B cell (primary cell): ENCODE results near the gene GRID1. TPM values are rescaled to one million over a fixed set of nuclear protein-coding genes. Genes with fewer than 3 reads are reported as not detected.

Source experiments
- ATAC-seq: fragments of 200-7000 bp; cut with Tn5 transposase; one replicate; pipeline ENCODE4 v1.10.0; 2021; ENCODE audit warnings: low read depth, mild to moderate bottlenecking, moderate number of reproducible peaks, moderate library complexity
- CTCF ChIA-PET: fragments of 350-600 bp; sonication (Branson Sonifier 250); formaldehyde crosslinking; loops from one replicate; lab custom pipeline; 2021; ENCODE audit warnings: antibody characterized with exemption, inconsistent platforms; lab: Charles Lee
- POLR2A ChIA-PET: fragments of 350-600 bp; sonication (Branson Sonifier 250); formaldehyde crosslinking; loops from one replicate; lab custom pipeline; 2021; ENCODE audit warnings: antibody characterized with exemption; lab: Charles Lee
- DNase-seq: peaks from one replicate; pipeline ENCODE4 v3.0.0; 2013
- H2AFZ ChIP-seq: 2 replicates; pipeline ENCODE4 v1.6.1; 2012; ENCODE audit warnings: mild to moderate bottlenecking, low read depth, low read length; ENCODE audit not compliant: insufficient read depth, poor library complexity, severe bottlenecking
- H3K27ac ChIP-seq, 2 donors: 1 replicate in 1 of 2; 2 replicates in 1 of 2; pipeline ENCODE4 v1.5.1; 2012 to 2013; ENCODE audit warnings: low read length in 2 of 2, mild to moderate bottlenecking in 2 of 2, moderate library complexity in 1 of 2
- H3K27me3 ChIP-seq, 4 experiments: fragments of 200-600 bp in 1 of 4; sonication (generic) in 1 of 4; replicated peaks in 1 of 4; 1 replicate in 2 of 4; 2 replicates in 2 of 4; pipeline versions ENCODE4 v1.6.1 to v1.7.0; 2013 to 2016; ENCODE audit warnings: low read length in 3 of 4, mild to moderate bottlenecking in 2 of 4, mixed read lengths in 1 of 4, moderate library complexity in 1 of 4; ENCODE audit not compliant: insufficient read depth in 4 of 4, control insufficient read depth in 3 of 4; ENCODE audit errors: control extremely low read depth in 1 of 4
- H3K36me3 ChIP-seq, 2 experiments: replicated peaks in 1 of 2; 1 replicate in 1 of 2; 2 replicates in 1 of 2; pipeline versions ENCODE4 v1.6.1 to v1.7.1; 2013; ENCODE audit warnings: low read length in 1 of 2; ENCODE audit not compliant: insufficient read depth in 2 of 2, control insufficient read depth in 1 of 2; ENCODE audit errors: control extremely low read depth in 1 of 2, extremely low read depth in 1 of 2
- H3K4me1 ChIP-seq, 2 donors: fragments of 200-600 bp in 1 of 2; sonication (generic) in 1 of 2; 1 replicate in 1 of 2; 2 replicates in 1 of 2; pipeline versions ENCODE4 v1.5.1 to v1.6.1; 2013 to 2017; ENCODE audit warnings: low read length in 2 of 2; ENCODE audit not compliant: control insufficient read depth in 2 of 2, insufficient read depth in 2 of 2
- H3K4me2 ChIP-seq: replicated peaks from 2 replicates; pipeline ENCODE3; 2012; ENCODE audit warnings: mild to moderate bottlenecking, low read depth, low read length; ENCODE audit not compliant: poor library complexity, severe bottlenecking
- H3K4me3 ChIP-seq, 5 experiments: fragments of 200-600 bp in 1 of 5; sonication (generic) in 1 of 5; 1 replicate in 3 of 5; 2 replicates in 2 of 5; pipeline versions ENCODE4 v1.5.1 to v1.7.0; 2011 to 2016; ENCODE audit warnings: low read length in 4 of 5, mild to moderate bottlenecking in 4 of 5, low read depth in 2 of 5, control low read depth in 1 of 5, moderate library complexity in 1 of 5; ENCODE audit not compliant: insufficient read depth in 1 of 5; ENCODE audit errors: control extremely low read depth in 1 of 5, extremely low read depth in 1 of 5
- H3K79me2 ChIP-seq: fragments of 200-600 bp; sonication (generic); one replicate; pipeline ENCODE4 v1.6.0; 2016; ENCODE audit warnings: low read length; ENCODE audit not compliant: control insufficient read depth, insufficient read depth
- H3K9ac ChIP-seq: fragments of 200-600 bp; sonication (generic); 2 replicates; pipeline ENCODE4 v1.6.1; 2017; ENCODE audit warnings: mild to moderate bottlenecking, low read length, moderate library complexity
- H3K9me3 ChIP-seq, 3 donors: one replicate each; pipeline versions ENCODE4 v1.6.1 to v1.7.1; 2013; ENCODE audit warnings: low read length in 2 of 3; ENCODE audit not compliant: control insufficient read depth in 2 of 3, insufficient read depth in 1 of 3; ENCODE audit errors: control extremely low read depth in 1 of 3
- H4K20me1 ChIP-seq: 2 replicates; pipeline ENCODE4 v1.6.0; 2012; ENCODE audit warnings: mild to moderate bottlenecking, low read length; ENCODE audit not compliant: insufficient read depth, control insufficient read depth, poor library complexity, severe bottlenecking
- H3K27ac Mint-ChIP-seq: one replicate; pipeline ENCODE4 v1.8.0; 2021; ENCODE audit warnings: mixed read lengths
- H3K27me3 Mint-ChIP-seq: one replicate; pipeline ENCODE4 v1.8.0; 2021; ENCODE audit warnings: mixed read lengths
- H3K4me1 Mint-ChIP-seq: one replicate; pipeline ENCODE4 v1.8.0; 2021; ENCODE audit warnings: mixed read lengths
- H3K4me3 Mint-ChIP-seq: one replicate; pipeline ENCODE4 v1.8.0; 2021; ENCODE audit warnings: mixed read lengths
- H3K9me3 Mint-ChIP-seq: one replicate; pipeline ENCODE4 v1.8.0; 2022; ENCODE audit warnings: mixed read lengths; ENCODE audit not compliant: insufficient read depth
- CTCF ChIP-seq: fragments of 200-600 bp; IDR thresholded peaks from one replicate; pipeline ENCODE4 v1.8.0; 2022; ENCODE audit warnings: antibody characterized with exemption, mild to moderate bottlenecking
- EZH2 ChIP-seq: IDR thresholded peaks from 2 replicates; pipeline ENCODE4 v1.6.1; 2012; ENCODE audit warnings: borderline replicate concordance, low read depth, mild to moderate bottlenecking, moderate library complexity, low read length; ENCODE audit not compliant: insufficient read depth, poor library complexity, severe bottlenecking
- WGBS: methylation state at CpG from one replicate; pipeline ENCODE4 v1.1.5; 2013; ENCODE audit warnings: missing lambda C conversion rate; ENCODE audit not compliant: insufficient coverage; 5-methylcytosine and 5-hydroxymethylcytosine counted together
- intact Hi-C: fragments of 100-400 bp; cut with micrococcal nuclease; formaldehyde crosslinking; loops from one replicate; pipeline ENCODE4 v1.10.0; 2022
- polyA plus RNA-seq: library from polyadenylated mRNA; depleted of rRNA; stranded (reverse); fragments of >200 nt; gene quantifications from 2 replicates; pipeline ENCODE4 v1.2.3, GENCODE V29; 2012
- total RNA-seq, 2 donors: library from RNA; stranded (reverse); fragments of 120-200 nt in 1 of 2; gene quantifications; 1 replicate in 1 of 2; 2 replicates in 1 of 2; pipeline versions ENCODE4 v1.2.3 to v1.2.4, GENCODE V29; 2013 to 2022

GRID1 gene
- total and polyA plus RNA-seq, 2 donors (not counting 1 experiment from before 2014, with no cell fraction given): not detected

DNA sequence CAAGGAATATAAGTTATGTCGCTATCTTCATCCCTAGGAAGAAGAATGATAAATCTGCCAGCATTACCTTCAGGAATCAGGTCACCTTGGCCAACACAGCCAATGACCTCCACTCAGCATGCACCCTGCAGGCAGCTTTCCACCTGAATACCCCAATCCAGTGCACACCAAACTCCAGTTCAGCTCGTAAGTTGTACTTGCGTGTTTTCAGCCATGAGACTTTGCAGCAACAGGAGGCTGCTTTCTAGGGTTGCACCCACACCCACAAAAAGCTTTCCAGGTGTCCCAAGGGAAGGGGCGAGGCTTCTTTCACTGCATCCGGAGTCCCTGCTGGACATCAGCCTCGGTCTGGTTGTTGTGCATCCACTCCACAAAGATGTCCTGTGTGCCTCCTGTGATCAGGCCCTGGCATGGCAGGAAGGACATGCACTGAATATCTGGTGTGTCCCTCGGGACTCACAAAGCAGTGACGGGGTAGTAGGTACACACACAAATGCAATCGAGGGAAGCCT, 282.9 kb downstream of the GRID1 start:
- Histone ChIP-seq H3K9ac (no peak overlapping the region), H3K4me2 (no peak overlapping the region), H3K4me3 (no peak overlapping the region), H3K27me3 (peaks cover 0 to 15% (median under 1%) of the 10 kb centered on the region in 4 experiments), H2AFZ (no peak overlapping the region), H4K20me1 (no peaks in the 10 kb centered on the region), H3K36me3 (no peaks in the 10 kb centered on the region), H3K9me3 (peaks cover 0 to 3% (median 0%) of the 10 kb centered on the region in 3 donors), H3K27ac (no peak overlapping the region), H3K79me2 (no peaks in the 10 kb centered on the region), H3K4me1 (no peaks in the 10 kb centered on the region)
- ChIA-PET POLR2A (no interaction called here), CTCF (no interaction called here)
- H3K4me3 Mint-ChIP-seq: no peak overlapping the region
- DNase-seq: no peak
- no peaks in the 10 kb centered on the region for H3K4me1 Mint-ChIP-seq
- no peaks in the 10 kb centered on the region for H3K9me3 Mint-ChIP-seq
- 77% methylated on average over 9 of the region's 9 CpGs for WGBS
- TF ChIP-seq CTCF: no peak
- no peak for TF ChIP-seq EZH2
- intact Hi-C loops: no loop called here
- H3K27ac Mint-ChIP-seq: no peak overlapping the region
- H3K27me3 Mint-ChIP-seq: peaks cover 44% of the 10 kb centered on the region
- ATAC-seq: no peak

DNA sequence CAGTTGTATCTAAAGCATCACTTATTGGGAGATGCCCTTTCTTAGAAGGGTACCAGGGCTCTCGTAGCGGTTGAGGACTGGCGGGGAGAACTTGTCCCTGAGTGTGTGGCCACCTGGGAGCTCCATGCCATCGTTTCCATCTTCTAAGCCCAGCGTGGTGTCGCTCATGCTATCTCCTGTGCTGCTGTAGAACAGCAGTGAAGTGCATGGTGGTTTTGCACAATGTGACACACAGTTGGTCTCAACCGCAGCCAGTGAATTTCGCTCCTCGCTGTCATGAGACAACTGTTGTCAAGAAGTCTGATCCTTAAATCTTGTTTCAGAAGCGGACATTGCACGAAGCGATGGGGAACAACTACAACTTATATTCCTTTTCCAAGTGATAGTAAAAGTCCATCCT, 283.4 kb downstream of the GRID1 start:
- Mint-ChIP-seq H3K27me3 (peaks cover 42% of the 10 kb centered on the region), H3K4me3 (no peak overlapping the region), H3K4me1 (no peaks in the 10 kb centered on the region), H3K27ac (no peak overlapping the region), H3K9me3 (no peaks in the 10 kb centered on the region)
- Histone ChIP-seq H4K20me1 (no peaks in the 10 kb centered on the region), H3K36me3 (no peaks in the 10 kb centered on the region), H2AFZ (no peak overlapping the region), H3K79me2 (no peaks in the 10 kb centered on the region), H3K9me3 (peaks cover 0 to 3% (median 0%) of the 10 kb centered on the region in 3 donors), H3K4me1 (no peaks in the 10 kb centered on the region), H3K27ac (no peak overlapping the region), H3K4me3 (no peak overlapping the region), H3K4me2 (no peak overlapping the region), H3K27me3 (peaks cover 0 to 14% (median under 1%) of the 10 kb centered on the region in 4 experiments), H3K9ac (no peak overlapping the region)
- ChIA-PET CTCF (no interaction called here), POLR2A (no interaction called here)
- ATAC-seq (no peak), DNase-seq (no peak)
- TF ChIP-seq CTCF (no peak), EZH2 (no peak)
- intact Hi-C loops: no loop called here
- 95% methylated on average over 9 of the region's 12 CpGs for WGBS
